ENCODE results near the gene SPI1. TPM values are rescaled to one million over a fixed set of nuclear protein-coding genes. Genes with fewer than 3 reads are reported as not detected.

Gene SPI1
- polyA plus RNA-seq, 1 donor: 3.4 TPM

DNA sequence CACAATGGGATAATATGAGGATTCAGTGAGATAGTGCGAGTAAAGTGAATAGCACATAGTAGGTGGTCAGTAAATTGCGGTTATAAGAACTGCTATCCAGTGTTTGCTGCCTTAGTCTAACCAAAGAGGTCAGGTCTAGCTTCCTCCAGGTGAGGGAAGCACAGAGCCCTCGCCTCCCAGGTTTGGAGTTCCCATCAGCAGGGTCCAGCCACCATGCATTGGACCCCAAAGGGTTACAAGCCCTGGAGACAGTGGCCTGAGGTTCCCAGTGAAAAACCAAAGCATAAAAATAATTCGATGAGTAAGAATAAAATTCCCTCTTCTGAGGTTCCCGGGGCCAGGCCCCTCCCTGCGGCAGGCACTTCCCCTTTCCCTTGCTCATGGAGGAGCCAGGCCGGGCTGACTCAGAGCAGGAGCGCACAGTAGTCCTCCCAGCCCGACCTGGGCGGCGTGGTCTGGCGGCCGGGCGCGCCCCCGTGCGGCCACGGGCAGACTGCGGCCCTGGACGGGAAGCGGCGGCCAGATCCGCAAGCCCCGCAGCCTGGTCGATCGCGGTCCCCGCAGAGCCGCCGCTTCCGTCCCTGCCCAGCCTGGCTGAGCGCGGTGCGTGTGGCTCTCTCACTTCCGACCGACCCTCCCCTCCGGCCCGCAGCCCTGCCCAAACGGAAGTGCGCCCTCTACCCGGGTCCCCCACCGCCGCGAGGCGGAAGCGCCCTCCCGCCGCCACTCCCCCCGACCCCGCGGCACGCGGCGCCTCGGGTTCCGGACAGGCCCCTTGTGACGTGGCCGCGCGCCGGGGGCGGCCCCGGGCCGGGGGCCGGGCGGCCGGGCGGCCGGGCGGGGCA is 29.6 kb upstream of the SPI1 start, which contains the start of gene SLC39A13:
Gene SLC39A13, plus strand, starts transcription at position 845 of the 845 bp plus-strand sequence. CDS start 1,505 bp downstream, outside the sequence.
- DNase-seq: peak; percentile 90

DNA sequence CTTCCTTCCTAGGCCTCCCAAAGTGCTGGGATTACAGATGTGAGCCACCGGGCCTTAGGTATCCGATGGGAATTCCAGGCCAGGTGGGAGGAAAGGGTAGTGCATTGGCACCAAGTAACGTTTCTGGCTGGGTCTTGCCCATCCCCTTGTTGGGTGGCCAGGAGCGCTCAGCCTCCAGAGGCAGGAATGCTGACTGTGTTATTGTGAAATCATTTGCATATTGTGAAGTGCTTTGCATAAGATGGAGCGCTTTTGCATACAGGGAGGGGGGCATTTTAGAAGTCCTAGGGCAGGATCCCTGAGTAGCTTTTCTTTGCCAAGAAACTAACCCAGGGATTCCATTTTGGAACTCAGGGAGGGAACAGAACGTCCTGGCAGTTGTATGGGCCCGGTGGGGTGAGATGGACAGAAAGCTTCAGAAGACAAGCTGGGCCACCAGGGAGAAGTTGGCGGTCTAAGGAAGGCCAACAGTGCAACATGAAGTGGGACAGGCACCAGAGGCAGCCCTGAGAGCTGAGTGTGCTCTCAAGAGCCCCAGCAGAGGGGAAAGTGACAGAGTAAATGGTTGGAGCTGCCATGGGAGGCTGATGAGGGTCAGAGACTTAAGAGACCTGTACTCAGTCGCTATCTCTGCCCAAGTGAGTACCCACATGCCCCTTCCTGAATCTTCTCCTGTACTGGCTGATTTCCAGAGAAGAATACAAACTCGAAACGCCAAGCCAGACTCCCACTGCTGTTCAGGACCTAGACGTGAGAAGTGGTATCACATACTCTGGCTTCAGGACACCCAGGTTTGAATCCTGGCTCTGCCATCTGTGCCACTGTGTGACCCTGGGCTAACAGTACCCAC is 28.8 kb upstream of the SPI1 start:
- DNase-seq: no peak

DNA sequence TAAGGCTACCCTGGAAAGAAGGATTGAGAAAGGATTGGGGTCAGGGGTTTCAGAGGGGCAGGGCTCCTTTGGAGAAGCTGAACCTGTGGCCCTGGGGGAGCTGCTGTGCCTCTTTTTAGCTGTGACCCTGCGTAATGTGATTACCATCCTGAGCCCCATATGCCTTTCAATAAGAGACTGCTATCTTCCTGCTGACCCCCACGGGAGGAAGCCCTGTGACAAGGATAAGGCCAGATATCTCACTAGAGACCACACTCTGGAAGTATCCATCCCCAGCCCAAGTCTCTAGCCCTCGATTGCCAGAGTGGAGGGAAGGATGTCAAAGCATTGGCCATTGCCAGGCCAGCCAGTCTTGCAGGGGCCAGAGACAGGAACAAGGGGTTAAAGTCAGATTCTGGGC is 25.2 kb upstream of the SPI1 start:
- no peak for DNase-seq

DNA sequence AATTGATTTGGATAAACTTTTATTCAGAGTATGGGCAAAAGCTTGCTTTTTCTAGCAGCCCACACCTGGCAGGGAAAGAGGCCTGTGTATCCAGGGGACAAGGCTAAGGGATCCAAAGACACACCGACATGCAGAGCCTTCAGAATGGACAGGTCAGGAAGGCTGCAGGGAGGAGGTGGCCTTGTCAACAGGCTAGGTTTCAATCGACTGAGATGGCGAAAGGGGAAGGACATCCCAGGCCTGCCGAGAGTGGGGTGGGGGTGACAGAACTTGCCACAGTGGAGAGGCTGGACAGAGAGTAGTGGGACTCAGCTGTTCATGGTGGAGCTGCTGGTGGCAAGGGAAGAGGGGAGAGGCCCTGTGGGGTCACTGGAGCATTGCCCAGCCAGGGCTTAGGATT is 24.8 kb upstream of the SPI1 start:
- DNase-seq: no peak

DNA sequence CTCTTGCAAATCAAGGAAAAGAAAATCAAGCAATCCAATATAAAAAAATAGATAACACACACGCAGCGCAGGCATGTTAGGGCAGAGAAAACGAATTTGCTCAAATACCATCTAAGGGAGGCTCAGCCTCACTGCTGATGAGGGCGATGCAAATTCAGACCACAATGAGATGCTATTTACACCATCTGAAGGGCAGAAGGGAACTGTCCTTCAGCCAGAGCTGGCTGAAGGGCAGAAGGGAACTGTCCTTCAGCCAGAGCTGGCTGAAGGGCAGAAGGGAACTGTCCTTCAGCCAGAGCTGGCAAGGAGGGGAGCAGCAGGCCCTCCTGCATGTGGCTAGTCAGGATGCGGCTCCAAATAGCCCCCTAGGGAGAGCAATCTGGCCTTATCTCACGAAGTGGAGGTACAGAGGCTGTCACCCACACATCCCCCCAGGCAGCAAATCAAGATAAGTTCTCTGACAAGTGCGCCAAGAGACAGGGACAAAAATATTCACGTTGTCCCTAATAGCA is 22.5 kb upstream of the SPI1 start:
- DNase-seq: no peak

DNA sequence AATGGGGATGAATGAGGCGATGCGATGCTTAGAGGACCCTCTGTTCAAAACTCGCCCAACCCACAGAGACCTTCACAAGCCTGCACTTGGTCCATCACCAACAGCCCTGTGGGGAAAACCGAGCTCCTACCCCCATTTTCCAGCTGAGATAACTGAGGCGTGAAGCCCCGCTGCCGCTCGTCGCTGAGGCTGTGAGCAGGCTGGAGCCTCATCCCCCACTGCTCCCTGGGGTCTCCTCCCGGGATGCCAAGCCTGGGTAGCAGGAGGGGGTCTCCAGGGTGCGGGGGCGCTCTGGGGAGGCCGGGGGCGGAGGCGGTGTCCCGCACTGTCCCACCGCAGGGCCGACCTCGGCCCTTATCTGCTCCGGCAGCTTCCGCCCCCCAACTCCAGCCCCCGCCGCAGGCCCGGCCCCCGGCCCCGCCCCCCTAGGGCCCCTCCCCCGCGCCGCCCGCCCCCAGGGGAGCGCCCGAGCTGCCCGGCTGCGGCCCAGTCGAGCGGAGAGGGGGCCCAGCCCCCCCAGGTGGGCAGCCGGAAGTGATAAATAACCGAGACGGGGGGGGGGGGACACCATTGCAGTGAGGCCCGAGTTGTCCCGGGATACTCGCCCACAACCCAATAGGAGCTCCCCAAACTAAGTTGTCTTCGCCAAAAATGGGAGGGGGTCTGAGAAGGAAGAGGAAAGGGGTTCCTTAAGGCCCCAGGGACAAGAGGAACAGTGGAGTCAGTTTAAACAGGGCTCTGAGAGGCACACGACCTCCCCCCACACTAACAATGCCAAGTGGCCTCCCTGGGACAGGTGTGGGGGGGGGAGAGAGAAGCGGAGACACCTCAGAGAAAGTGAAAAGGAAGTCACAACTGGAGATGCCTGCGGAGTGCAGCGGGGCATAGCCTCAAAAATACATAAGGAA is 21.8 kb upstream of the SPI1 start:
- DNase-seq: no peak

DNA sequence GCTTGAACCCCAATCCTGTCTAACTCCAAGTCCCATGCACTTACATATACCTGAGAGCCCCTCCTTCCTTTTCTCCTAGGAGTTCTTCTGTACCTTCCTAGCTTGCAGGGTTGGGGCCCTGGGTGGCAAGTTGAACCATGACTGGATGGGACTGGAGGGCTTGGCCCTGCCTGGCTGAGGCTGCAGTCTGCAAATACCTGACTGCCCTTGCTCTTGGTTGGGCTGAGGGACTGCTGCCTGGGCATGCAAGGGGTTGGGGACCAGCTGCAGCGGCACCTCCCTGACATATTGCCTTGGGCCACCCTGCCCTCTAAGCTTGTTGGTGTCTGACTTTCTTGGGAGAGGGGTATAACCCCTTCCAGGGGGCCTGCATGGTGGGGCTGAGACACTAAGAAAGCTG is 20.2 kb upstream of the SPI1 start:
- DNase-seq: no peak

DNA sequence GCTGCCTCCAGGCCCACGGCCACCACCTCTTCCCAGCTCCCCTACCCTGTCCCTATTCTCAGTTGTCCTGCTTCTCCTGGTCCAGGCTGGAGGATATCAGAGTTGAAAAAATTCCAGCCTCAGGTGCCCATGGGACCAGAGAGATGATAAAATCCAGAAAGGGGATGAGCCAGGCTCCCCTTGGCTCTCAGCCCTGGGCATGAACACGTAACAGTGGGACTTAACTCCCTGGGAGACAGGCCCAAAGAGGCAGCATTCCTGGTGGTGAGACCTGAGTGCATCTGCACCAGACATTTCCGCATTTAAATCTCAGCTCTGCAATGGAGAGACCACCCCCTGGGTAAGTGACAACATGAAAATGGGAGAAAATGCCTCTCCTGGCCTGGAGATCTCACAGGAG is 19.7 kb upstream of the SPI1 start:
- DNase-seq: no peak

DNA sequence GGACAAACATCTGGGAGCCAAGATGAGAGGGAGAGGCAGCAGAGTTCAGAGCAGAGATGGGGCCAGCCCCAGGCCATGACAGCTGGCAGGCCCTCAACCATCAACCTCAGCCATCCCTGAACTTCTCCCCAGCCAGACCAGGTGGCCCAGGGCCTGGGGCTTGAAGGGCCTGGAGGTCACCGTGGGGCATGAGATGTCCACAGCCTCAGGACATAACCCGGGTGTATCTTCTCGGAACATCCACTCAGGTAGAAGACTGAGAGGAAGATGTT is 17.6 kb upstream of the SPI1 start:
- no peak for DNase-seq

DNA sequence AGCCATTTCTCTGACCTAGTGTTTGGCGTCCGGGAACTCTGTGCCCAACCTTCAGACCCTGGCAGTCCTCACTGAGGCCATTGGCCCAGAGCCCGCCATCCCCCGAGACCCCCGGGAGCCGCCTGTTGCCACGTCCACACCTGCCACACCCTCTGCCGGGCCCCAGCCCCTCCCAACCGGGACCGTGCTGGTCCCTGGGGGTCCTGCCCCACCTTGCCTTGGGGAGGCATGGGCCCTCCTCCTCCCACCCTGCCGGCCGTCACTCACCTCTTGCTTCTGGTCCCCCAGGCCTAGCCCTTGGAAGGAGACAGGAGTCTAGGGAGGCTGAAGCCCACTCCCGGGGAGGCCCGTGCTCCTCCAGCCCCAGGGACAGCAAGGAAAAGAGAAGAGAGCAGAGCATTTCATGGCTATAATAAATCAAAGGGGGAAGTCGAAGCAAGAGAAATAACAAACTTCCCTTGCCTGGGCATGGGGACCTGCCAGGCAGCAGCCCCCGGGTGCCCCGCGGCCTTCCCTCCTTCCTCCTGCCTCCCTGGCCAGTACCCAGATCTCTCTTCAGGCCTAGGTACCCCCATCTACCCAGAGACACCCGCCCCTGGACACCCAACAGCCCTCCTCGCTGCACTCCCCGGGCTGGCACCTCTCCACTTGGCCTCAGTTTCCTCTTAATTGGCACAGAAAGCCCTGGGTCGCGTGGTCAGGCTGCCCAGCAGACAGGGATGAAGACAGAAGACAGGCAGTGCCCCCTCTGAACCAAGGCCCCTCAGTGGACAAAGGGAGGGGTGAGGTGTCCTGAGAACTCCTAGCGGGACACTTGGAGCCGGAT is 17.1 kb upstream of the SPI1 start:
- no peak for DNase-seq

DNA sequence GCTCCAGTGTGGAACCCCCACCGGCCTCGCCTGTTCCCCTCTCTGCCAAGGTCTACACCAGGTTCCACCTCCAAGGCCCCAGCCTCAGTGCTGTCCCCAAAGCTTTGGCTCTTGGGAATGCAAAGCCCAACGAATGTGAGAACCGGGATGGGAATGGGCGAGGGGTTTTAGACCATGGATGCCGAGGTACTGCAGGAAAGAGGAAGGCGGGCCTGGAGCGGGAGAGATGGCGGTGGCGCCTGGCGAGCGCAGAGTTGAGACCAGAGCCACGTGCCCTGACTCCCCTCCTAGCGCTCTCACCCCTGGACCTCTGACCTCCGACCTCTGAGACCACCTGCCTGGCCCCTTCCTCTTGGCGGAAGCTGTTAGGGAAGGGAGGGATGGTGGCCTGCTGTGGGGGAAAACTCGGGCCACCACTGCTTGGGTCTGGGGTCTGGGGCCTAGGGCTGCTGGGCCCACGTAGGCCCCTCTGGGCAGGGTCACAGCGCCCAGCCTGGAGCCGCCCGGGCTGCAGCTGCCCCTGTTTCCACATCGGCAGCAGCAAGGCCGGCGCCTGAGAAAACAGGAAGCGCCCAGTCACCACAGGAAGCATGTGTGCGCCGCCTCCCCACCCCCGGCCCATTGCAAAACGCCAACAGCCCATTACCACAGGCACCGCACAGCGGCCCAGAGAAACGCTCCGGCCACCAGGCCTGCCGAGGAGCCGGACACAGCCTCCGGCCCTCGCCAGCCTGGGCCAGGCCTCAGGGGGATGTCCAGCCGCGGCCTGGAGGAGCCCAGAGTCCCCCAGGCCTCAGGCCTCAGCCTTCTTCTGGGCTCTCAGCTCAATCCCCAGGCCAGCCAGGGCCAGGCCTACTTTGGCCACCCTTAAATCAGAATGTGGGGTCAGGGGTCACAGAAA is 16.2 kb upstream of the SPI1 start:
- no peak for DNase-seq

DNA sequence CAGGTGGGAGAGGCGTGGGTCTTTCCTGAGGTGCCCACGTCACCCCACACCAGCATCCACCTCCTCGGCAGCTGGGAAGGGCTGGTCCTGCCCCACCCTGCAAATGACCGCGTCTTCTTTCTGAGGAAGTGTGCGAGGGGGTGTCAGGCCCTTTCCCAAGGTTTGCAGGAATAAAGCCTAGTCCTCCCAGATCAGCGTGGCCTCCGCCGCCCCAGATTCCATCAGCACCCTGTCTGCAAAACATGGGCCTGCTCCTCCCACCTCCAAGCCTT is 15.6 kb upstream of the SPI1 start:
- no peak for DNase-seq

DNA sequence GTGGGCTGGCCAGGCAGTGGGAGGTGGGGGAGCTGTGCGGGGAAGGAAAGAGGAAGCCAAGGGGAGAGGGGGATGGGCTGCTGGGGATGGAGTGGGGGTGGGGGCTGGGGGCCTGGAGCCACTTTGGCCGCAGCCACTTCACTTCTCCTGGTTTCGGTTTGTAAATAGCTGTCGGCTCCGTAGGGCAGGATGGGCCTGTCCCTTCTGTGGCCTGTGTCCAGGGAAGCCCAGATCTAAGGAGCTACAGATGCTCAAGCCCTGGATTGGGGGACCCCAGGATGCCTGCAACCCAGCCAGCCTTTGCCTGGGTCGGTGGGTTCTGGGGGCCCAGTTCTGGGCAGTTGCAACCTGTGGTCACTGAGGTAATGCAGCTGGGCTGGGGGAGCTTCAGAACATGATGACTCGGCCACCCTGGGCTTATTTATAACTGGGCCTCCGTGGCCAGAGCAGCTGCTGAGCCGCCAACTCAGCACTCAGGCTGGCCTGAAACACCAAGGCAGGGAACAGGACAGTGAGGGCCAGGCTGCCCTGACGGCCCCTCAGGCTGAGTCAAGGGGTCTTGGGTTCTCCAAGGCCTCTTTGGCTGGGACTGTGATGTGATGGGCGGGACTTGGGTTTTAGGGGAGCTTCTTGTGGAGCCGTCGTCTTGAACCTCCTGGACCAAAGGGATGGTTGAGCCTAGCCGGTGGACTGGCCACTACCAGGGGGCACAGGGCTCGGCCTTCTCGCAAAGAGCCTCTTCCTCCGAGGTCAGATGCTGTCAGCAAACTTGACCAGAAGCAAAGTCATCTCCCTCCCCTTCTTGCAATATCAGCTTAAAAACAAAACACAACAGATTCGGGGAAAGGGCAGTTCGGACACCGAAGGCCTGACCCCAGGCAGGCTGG is 15.1 kb upstream of the SPI1 start:
- DNase-seq: no peak

DNA sequence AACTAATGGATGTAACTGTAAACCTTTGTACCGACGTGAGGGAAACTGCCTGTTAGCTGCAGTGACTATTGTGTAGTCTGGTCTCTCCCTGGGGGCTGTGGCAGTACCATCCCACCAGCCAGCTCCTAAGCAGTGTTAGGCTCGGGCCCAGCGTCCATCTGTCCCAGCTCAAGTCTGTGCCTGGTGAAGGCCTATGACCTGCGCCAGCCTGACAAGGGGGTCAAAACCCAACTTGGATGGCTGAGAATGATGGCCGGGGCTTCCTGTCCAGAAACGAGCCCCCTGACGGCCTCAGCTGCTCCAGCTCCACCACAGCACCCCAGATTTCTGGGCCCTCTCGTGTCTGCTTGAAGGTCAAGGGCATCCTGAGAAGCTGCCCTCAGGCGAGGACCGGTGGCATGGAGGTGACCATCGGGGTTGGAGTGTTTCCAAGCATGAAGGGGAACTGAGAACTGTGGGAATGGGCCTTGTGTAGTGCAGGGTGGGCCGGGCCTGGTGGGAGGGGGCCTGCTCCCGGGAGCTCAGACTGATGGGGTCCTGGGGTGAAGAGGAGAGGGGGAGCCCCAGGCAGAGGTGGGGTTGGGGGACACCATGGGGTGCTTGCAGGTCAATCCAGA is 14.3 kb upstream of the SPI1 start:
- DNase-seq: no peak

DNA sequence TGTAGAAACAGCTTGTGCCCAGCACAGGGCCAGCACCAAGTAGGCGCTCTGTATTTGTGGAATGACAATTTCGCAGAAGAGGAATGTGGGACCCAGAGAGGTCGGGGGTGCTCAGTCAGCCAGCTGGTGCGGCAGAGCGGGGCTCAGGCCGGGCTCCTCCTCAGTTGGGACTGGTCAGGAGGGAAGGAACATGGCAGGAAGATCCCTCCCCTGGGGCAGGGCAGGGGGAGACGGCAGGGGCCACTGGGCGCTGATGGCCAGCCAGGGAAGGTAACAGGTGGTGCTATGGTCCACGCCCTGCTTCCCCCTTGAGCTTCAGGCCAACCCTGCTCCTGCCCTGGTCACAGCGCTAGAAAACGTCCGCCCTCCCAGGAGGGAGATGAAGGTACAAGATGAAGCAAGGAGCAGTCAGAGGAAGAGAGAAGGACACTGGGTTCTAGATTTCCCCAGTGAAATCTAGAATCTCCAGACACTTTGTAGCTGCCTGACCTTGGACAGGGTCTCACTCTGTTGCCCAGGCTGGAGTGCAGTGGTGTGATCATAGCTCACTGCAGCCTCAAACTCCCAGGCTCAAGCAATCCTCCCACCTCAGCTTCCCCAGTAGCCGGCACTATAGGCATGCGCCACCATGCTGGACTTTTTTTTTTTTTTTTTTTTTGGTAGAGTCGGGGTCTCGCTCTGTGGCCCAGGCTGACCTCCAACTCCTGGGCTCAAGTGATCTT is 13.5 kb upstream of the SPI1 start:
- no peak for DNase-seq

DNA sequence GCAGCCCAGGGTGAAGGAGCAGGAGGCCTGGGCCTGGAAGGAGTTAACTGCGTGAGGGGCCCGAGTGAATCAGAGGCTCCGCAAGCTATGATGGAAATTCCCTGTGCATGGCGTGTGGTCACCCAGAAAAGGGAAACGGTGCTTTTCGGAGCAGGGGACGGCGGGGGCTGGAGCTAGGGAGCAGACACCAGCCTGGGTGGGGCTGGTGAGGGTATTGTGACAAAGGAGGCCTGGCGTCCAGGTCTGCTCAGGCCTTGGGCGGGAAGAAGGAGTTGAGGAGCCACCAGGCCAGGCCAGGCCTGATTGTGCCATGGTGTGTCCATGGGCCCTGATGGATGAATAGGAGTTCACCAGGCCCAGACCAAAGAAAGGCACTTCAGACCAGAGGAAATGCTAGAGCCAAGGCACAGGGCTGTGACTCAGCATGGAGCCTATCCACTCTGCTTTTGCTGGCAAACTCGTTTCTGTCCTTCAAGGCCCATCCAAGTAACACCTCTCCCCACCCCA is 12.8 kb upstream of the SPI1 start:
- no peak for DNase-seq

DNA sequence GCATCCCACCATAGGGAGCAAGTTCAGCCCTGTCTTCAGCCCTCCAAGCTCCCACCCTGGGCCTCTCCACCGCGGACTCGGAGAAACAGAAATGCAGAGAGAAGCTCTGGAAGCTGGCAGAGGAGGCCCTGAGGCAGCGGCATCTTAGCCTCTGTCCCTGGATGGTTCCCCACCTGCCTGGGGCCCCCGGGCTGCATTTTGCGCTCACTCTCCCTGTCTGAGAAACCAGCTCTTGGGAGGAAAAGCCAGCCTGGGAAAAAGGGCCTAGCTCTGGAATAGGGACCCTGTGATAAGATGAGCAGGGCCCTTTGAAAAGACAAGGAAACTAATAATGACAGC is 12.0 kb upstream of the SPI1 start:
- no peak for DNase-seq

All from left kidney (tissue), 2 donors.